SU-DHL-6 (cell line): ENCODE results near the gene ZMIZ1.

Experiments used
- H2AFZ ChIP-seq: fragments of 200-600 bp; sonication (generic); 2 replicates; pipeline ENCODE4 v1.6.1; 2014; ENCODE audit warnings: low read depth, mild to moderate bottlenecking, moderate library complexity, mixed read lengths, antibody characterized with exemption, low read length; ENCODE audit not compliant: severe bottlenecking
- H3F3A ChIP-seq: fragments of 200-600 bp; shearing (Covaris generic); 2 replicates; pipeline ENCODE4 v1.6.0; 2016; ENCODE audit warnings: antibody characterized with exemption, mild to moderate bottlenecking; ENCODE audit not compliant: insufficient read depth
- H3K27ac ChIP-seq: fragments of 200-600 bp; sonication (generic); 2 replicates; pipeline ENCODE4 v1.5.1; 2016; ENCODE audit warnings: low read depth, mild to moderate bottlenecking, low read length, moderate library complexity, mixed read lengths
- H3K27me3 ChIP-seq: fragments of 200-600 bp; sonication (generic), shearing (Covaris generic); 2 replicates; pipeline ENCODE4 v1.6.0; 2014; ENCODE audit warnings: mild to moderate bottlenecking, low read length
- H3K36me3 ChIP-seq: fragments of 200-600 bp; sonication (generic); 2 replicates; pipeline ENCODE4 v1.6.1; 2014; ENCODE audit warnings: mild to moderate bottlenecking, low read length, mixed read lengths
- H3K4me2 ChIP-seq: fragments of 300-600, 200-600 bp; shearing (Covaris generic), sonication (generic); 2 replicates; pipeline ENCODE4 v1.6.0; 2014; ENCODE audit warnings: low read length, low read depth, mild to moderate bottlenecking; ENCODE audit not compliant: poor library complexity, severe bottlenecking
- H3K4me3 ChIP-seq: fragments of 200-600 bp; sonication (generic); 2 replicates; pipeline ENCODE4 v1.5.1; 2014; ENCODE audit warnings: antibody characterized with exemption, low read length, mild to moderate bottlenecking, mixed read lengths; ENCODE audit not compliant: insufficient read depth, poor library complexity, severe bottlenecking
- H3K79me2 ChIP-seq: fragments of 200-600 bp; sonication (generic); 2 replicates; pipeline ENCODE4 v1.6.1; 2014; ENCODE audit warnings: mild to moderate bottlenecking, low read length, moderate library complexity; ENCODE audit not compliant: insufficient read depth
- H3K9ac ChIP-seq: fragments of 200-600 bp; sonication (generic); 2 replicates; pipeline ENCODE4 v1.7.0; 2014; ENCODE audit warnings: mild to moderate bottlenecking, low read length
- H3K9me2 ChIP-seq: fragments of 200-600 bp; sonication (generic); replicated peaks from 2 replicates; pipeline ENCODE4 v1.6.1; 2014; ENCODE audit warnings: low read length; ENCODE audit not compliant: insufficient read depth
- H3K9me3 ChIP-seq: fragments of 200-600 bp; sonication (generic); 2 replicates; pipeline ENCODE4 v1.6.1; 2014; ENCODE audit warnings: low read length, mixed read lengths; ENCODE audit not compliant: insufficient read depth
- H4K20me1 ChIP-seq: fragments of 200-600 bp; sonication (generic); 2 replicates; pipeline ENCODE4 v1.6.1; 2014; ENCODE audit warnings: low read depth, mild to moderate bottlenecking, antibody characterized with exemption, low read length, moderate library complexity, mixed read lengths
- EZH2phosphoT487 ChIP-seq: fragments of 200-600 bp; sonication (generic), shearing (Covaris generic); conservative IDR thresholded peaks from 2 replicates; pipeline ENCODE4 v1.6.1; 2018; ENCODE audit warnings: mild to moderate bottlenecking, antibody characterized with exemption, low read length, moderate library complexity, mixed read lengths
- TF ChIP-seq, protein P1 (sequence below): fragments of 200-600 bp; sonication (generic); IDR thresholded peaks from one replicate; pipeline ENCODE4 v1.5.1; 2017; ENCODE audit warnings: antibody characterized with exemption, mild to moderate bottlenecking, low read length, moderate library complexity; ENCODE audit not compliant: insufficient read depth, poor library complexity, severe bottlenecking

Gene ZMIZ1

GRCh38 chr10:79073784-79074432, 5.1 kb downstream of the ZMIZ1 start:
- no peaks in the 10 kb centered on the region for H3K9me3 ChIP-seq
- H3K36me3 ChIP-seq: no peaks in the 10 kb centered on the region
- H3K9ac ChIP-seq: no peak overlapping the region
- no peaks in the 10 kb centered on the region for H3K79me2 ChIP-seq
- no peak overlapping the region for H3K27ac ChIP-seq
- no peaks in the 10 kb centered on the region for H3K27me3 ChIP-seq
- H2AFZ ChIP-seq: no peak overlapping the region
- H4K20me1 ChIP-seq: no peaks in the 10 kb centered on the region
- H3K9me2 ChIP-seq: no peaks in the 10 kb centered on the region
- no peaks in the 10 kb centered on the region for H3F3A ChIP-seq
- TF ChIP-seq, protein P1, sequence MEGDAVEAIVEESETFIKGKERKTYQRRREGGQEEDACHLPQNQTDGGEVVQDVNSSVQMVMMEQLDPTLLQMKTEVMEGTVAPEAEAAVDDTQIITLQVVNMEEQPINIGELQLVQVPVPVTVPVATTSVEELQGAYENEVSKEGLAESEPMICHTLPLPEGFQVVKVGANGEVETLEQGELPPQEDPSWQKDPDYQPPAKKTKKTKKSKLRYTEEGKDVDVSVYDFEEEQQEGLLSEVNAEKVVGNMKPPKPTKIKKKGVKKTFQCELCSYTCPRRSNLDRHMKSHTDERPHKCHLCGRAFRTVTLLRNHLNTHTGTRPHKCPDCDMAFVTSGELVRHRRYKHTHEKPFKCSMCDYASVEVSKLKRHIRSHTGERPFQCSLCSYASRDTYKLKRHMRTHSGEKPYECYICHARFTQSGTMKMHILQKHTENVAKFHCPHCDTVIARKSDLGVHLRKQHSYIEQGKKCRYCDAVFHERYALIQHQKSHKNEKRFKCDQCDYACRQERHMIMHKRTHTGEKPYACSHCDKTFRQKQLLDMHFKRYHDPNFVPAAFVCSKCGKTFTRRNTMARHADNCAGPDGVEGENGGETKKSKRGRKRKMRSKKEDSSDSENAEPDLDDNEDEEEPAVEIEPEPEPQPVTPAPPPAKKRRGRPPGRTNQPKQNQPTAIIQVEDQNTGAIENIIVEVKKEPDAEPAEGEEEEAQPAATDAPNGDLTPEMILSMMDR: no peak
- TF ChIP-seq EZH2phosphoT487: no peak
- H3K4me3 ChIP-seq: no peak overlapping the region
- H3K4me2 ChIP-seq: no peak overlapping the region

DNA sequence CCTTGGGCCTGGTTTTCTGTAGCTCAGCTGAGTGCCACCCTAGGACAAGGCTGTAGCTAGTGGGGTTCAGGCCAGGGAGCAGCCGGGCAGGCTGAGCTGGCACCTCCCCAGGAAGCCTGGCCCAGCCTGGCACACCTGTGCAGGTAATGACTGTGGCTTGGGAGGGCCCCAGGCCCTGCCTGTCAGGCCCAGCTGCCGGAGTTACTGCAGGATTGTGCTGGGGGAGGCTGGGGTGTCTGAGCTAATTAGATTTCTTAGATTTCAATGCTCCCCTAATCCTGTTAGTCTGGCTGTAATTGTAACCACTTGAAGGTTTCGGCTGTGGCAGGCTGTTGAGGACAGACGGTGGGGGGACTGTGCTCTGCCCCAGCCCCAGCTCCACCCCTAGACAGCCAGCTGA, 6.0 kb downstream of the ZMIZ1 start:
- Histone ChIP-seq H3F3A (no peaks in the 10 kb centered on the region), H3K4me2 (no peak overlapping the region)

GRCh38 chr10:79075418-79075817, 6.7 kb downstream of the ZMIZ1 start:
- no peak overlapping the region for H2AFZ ChIP-seq
- H3K9ac ChIP-seq: no peak overlapping the region
- no peaks in the 10 kb centered on the region for H3K79me2 ChIP-seq

More for the DNA sequence above, 6.0 kb downstream of the ZMIZ1 start:
- no peaks in the 10 kb centered on the region for H3K36me3 ChIP-seq
- no peak overlapping the region for H3K27ac ChIP-seq
- H3K9ac ChIP-seq: no peak overlapping the region
- H2AFZ ChIP-seq: no peak overlapping the region
- no peaks in the 10 kb centered on the region for H3K27me3 ChIP-seq
- H3K4me3 ChIP-seq: no peak overlapping the region
- no peaks in the 10 kb centered on the region for H4K20me1 ChIP-seq
- no peaks in the 10 kb centered on the region for H3K9me3 ChIP-seq
- H3K9me2 ChIP-seq: no peaks in the 10 kb centered on the region
- H3K79me2 ChIP-seq: no peaks in the 10 kb centered on the region
- TF ChIP-seq EZH2phosphoT487: no peak
- TF ChIP-seq, protein P1: no peak

More at GRCh38 chr10:79075418-79075817, 6.7 kb downstream of the ZMIZ1 start:
- H3K4me2 ChIP-seq: no peak overlapping the region
- H4K20me1 ChIP-seq: no peaks in the 10 kb centered on the region
- H3K9me3 ChIP-seq: no peaks in the 10 kb centered on the region
- H3K36me3 ChIP-seq: no peaks in the 10 kb centered on the region
- TF ChIP-seq, protein P1: no peak
- TF ChIP-seq EZH2phosphoT487: no peak
- H3F3A ChIP-seq: no peaks in the 10 kb centered on the region
- no peaks in the 10 kb centered on the region for H3K27me3 ChIP-seq
- no peak overlapping the region for H3K27ac ChIP-seq
- H3K4me3 ChIP-seq: no peak overlapping the region
- H3K9me2 ChIP-seq: no peaks in the 10 kb centered on the region
